Ovary (tissue), 3 donors: ENCODE results near the gene TMEM221.

ENCODE experiments used
- CTCF ChIP-seq, 3 donors: fragments of 450-650 bp in 2 of 3; fragments of 200-600 bp in 1 of 3; IDR thresholded peaks; one replicate each; pipeline versions ENCODE4 v1.5.1 to v1.8.0; 2016 to 2022; ENCODE audit warnings: antibody characterized with exemption in 3 of 3, mild to moderate bottlenecking in 1 of 3
- EP300 ChIP-seq: sonication (generic); formaldehyde crosslinking; IDR thresholded peaks from one replicate; pipeline ENCODE4 v1.6.1; 2017; ENCODE audit warnings: antibody characterized with exemption
- donor health status: DM: no; HTN: no; CAD: no.

- TF ChIP-seq CTCF (IDR thresholded peaks at IDR 0.05) (no peak), EP300 (no peak)
Measured at GRCh38 chr19:17447704-17448130, 751 bp downstream of the TMEM221 start.
